ENCODE measurements around the gene RBBP5.

- TF ChIP-seq CTCF (IDR thresholded peaks at IDR 0.05), result no peak
- TF ChIP-seq EZH2 (IDR thresholded peaks at IDR 0.05; ENCODE audit: borderline replicate concordance, insufficient read depth, low read depth, low read length, poor library complexity, severe bottlenecking), result no peak
Measured at GRCh38 chr1:205170532-205171269, 48.9 kb upstream of the RBBP5 start.

Measured in B cell (primary cell).